CD1c-positive myeloid dendritic cell (primary cell): ENCODE data around the gene STX5.
"Not testable (repeated sequence)": the region's sequence is repeated elsewhere in the genome, so short reads cannot be mapped to it uniquely, and the experiment has no call there.

Source experiments
- DNase-seq: peaks from one replicate; pipeline ENCODE4 v3.0.0-alpha.2; 2016; ENCODE audit errors: extremely low spot score

Gene STX5

DNA sequence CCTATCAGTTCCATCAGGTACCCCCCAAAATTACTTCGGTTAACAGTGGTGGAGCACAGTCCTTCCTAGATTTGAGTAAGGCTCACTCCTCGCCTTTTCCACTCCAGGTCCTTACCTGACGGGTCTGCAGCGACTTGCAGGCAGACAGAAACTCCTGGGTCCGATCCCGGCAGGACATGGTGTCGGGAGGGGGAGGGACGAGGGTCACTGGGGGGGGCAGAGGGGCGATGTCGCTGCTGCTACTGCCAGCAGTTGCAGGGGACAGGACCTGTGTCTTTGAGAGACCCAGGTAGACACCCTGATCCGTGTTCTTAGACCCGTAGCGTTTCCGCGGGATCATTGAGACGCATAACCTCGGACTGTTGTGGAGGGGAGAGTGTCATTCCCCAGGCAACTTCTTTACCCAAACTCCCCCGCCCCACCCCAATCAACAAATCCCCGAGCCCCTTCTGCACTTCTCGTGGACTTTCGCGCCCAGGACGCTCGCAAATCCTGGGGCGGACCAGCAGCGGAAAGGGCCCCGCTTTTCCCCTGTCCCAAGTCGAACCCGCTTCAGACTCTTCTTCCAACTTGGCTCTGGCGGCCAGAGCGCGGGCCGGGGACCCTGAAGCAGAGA is 839 bp downstream of the STX5 start:
- DNase-seq = no peak

DNA sequence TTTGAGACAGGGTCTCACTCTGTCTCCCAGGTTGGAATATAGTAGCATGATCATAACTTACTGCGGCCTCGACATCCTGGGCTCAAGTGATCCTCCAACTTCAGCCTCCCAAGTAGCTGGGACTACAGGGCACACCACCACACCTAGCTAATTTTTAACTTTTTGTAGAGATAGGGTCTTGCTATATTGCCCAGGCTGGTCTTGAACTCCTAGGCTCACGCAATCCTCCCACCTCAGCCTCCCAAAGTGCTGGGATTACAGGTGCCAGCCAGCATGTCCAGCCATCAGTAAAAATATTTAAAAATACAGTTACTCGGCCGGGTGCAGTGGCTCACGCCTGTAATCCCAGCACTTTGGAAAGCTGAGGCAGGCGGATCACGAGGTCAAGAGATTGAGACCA is 3.7 kb downstream of the STX5 start:
- not testable (repeated sequence) for DNase-seq

DNA sequence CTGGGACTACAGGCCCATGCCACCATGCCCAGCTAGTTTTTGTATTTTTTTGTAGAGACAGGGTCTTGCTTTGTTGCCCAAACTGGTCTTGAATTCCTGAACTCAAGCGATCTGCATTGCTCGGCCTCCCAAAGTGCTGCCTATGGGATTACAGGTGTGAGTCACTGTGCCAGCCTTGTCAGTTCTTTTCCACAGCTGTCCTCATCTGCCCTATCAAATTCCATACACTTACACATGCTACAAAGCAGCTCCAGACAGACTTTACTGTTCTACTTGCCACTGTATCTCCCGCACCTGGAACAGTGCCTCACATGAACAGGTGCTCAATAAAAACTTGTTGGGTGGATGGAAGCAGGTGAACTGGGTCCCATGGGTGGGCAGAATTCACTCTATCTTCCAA is 8.2 kb downstream of the STX5 start:
- no peak for DNase-seq

- no peak for DNase-seq
These were observed 14.7 kb downstream of the STX5 start for GRCh38 chr11:62817129-62817528.

DNA sequence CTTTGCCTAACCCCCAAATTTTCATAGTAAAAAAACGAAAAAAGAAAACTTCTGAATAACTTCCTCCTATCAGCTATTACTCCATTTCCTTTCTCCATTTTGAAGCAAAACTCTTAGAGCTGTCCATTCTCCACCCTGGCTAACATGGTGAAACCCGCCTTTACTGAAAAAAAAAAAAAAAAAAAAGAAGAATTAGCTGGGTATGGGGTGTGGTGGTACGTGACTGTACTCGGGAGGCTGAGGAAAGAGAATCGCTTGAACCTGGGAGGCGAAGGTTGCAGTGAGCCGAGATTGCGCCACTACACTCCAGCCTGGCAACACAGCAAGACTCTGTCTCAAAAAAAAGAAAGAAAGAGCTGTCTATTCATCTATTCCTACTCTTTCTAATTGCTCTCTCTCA is 15.3 kb downstream of the STX5 start:
- DNase-seq = peak; percentile 61

DNA sequence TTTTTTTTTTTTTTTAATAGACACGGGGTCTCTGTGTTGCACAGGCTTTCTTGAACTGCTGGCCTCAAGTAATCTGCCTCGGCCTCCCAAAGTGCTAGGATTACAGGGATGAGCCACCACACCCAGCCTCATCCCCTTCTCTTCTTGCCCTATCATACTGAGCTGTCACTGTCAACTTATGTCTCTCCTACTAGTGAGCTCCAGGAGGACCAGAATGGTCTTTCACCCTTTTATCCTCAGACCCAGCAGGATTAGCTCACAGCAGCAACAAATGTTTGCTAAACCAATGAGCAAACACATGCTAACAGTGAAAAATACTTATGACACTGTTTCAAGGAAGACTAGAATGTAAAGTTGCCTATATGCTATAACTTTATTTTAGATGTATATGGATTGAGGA is 20.2 kb downstream of the STX5 start:
- no peak for DNase-seq

- DNase-seq = no peak
These were observed 21.1 kb downstream of the STX5 start for GRCh38 chr11:62810748-62811147.

- DNase-seq = peak; percentile 90
These were observed 25.2 kb downstream of the STX5 start for GRCh38 chr11:62806611-62807121.

DNA sequence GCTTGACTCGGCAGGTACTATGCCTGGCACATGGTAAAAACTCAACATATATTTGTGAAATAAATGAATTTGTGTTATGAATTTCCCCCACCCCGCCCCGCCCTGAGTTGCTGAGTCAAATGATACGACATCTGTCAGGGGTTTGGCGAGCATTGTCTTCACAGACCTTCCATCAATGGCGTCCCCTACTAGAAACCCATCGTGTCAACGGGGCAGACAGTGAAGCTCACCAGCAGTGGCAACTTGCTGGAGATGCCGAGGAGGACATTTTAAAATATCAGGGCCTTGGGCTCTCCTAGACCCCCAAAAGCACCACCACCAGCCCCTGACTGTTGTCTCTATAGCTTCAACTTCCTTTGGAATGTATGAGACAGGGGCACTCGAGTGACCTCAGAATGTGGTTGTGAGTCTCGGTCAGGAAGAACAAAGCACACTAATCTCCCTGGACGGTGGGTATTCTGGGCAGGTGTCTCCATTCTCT is 25.9 kb downstream of the STX5 start:
- no peak for DNase-seq

DNA sequence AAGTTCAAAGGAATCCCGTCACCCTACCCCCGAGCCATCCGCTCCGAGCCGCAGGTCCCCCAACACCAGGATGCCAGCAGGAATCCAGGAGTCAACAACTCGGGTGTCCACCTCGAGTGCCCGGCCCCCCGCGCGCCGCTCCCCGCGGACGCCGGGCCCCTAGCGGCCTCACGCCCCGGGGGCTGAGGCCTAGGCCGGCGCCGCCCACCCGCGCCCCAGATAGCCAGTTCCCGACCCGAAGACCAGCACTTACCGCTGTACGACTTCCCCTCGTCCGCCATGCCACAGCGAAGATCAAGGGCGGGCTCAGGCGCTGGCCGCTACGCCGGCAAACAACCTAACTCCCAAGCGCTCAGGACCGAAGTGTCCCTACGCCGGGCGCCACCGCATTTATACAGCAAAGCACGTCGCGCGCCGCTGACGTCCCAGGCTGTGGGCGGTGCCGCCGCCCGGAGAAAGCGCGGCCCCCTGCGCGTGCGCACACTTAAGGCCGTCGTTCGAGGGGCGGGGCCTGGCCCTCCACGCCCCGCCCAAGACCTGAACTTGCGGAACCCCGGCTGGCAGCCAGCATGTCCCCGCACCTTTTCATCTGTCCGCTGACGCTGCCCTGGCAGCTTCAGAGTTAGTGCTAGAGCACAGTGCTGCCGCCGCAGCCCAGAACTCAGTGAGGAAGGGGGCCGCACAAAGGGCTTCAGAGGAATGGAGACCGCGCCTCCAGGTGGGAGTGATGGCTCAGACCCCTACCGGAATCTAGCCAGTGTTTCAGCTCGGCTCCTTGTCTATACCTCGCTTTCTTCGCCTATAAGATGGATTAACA is 26.6 kb downstream of the STX5 start, which contains the start of gene NXF1:
NXF1 (minus strand) TSS at position 365 of the 817 bp plus-strand sequence; CDS start at position 281, 84 bp downstream.
- DNase-seq = peak; percentile 99

DNA sequence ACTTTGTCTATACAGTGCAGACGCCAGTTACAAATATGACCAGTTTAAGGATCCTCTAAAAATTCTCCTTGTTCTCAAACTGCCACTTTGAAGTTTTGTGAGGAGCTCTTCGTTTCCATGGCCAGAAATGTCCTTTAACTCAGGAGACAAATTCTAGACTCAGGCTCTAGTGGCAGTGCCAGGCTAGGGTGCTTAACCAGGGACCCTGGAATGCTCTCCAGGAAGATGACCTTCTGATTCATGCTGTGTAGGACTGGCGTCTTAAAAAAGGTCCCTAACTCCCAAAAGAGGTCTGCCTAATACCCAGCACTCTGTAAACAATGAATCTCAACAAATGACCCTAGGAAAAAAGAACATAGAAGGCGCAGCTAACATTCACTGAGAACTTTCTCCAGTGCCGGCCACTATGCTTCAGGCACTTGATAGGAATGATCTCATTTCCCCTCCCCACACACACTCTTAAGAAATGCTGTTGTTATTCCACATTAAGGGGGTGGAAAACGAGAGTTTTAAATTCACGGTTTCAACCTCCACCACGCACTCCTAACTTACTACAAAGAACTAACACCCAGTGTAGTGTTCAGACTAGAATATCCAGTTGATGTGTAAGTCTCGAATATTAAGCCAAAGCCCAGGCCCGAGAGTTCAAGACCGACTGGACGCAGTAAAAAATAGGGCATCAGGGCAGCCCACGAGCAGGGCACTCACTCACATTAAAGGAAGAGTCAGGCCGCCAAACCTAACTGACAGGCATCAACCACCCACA is 27.4 kb downstream of the STX5 start:
- peak; percentile 53 for DNase-seq

DNA sequence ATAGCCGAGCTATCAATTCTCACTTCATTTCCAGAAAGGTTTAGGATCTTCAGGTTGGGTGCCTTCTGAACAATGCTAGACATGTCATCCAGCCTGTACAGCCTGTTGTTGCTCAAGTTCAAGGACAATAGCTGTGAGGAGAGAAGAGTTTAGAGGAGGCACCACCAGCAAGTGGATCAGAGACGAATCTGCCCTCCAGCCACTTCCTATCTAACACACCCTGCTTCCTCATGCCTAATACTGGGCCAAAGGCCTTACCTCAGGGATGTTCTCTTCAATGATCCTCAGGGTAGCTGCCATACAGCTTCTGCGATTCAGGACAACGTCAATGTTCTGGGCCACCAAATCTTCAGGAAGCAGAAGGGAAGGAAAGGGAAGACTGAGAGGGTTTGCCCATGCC is 30.8 kb downstream of the STX5 start:
- DNase-seq = no peak

- DNase-seq = no peak
These were observed 32.4 kb downstream of the STX5 start for GRCh38 chr11:62799486-62799885.

- no peak for DNase-seq
These were observed 35.6 kb downstream of the STX5 start for GRCh38 chr11:62796281-62796680.

DNA sequence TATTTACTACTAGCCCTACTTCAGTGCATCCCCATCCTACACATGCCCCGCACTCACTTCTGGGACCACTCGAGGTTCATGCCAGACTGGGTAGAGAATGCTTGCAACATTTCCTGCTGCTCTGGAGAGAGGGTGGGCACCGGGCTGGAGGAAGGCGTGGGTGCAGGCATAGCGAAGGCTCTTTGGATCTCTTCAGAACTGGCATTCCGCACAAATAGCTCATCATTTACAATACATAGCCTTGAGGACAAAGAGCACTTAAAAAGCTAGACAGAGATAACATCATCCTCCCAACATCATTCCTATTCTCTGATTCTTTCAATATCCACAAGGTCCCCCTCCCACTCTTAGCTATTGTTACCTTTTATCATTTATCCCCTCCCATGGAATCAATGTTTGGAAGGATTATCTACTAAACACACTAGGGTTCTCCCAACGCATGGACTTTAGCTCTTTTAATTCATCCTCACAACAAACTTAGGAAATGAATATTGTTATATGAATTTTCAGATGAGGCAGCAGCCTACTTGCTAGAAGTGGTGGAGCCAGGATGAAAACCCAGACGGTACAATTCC is 37.6 kb downstream of the STX5 start:
- DNase-seq = no peak

DNA sequence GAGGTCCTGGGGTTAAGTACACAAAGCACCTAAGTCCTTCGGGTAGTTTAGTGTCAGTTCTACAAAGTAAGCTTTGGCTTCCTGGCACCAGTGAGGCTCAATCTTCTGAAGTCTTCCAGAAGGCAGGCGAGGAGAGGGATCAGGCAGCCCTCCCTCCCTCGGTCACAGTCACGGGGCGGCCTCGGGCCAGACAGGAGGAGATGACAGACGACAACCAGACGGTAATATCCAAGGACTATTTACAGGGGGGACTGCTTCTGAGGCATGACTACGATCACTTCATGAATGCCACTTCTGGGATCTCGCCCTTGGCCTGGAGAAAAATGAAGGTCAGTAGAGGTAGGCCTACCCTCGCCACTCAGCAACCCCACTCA is 39.7 kb downstream of the STX5 start:
- DNase-seq = no peak

- peak; percentile 90 for DNase-seq
These were observed 40.2 kb downstream of the STX5 start, which contains the start of gene TMEM223 for GRCh38 chr11:62791501-62792201. Gene TMEM223, minus strand, starts transcription at chr11:62792006. Its CDS starts 12 bp downstream, at chr11:62791994.

DNA sequence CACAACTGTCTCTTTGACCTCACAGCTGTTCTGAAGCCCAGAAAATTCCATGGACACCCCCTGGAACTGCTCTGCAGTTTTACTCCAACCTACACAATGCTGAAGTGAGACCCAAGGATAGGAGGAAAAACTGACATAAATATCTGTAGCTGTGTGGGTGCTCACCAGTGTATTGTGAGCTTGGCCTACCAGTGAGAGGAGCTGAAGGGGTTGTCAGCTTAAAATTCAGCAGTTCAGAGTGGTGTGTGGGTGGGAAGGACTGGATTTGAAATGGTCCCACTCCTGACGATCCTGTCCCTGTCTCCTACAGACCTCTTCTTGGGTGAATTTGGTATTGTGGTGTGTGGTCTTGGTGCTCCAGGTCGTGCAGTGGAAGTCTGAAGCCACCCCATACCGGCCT is 42.3 kb downstream of the STX5 start:
- no peak for DNase-seq

DNA sequence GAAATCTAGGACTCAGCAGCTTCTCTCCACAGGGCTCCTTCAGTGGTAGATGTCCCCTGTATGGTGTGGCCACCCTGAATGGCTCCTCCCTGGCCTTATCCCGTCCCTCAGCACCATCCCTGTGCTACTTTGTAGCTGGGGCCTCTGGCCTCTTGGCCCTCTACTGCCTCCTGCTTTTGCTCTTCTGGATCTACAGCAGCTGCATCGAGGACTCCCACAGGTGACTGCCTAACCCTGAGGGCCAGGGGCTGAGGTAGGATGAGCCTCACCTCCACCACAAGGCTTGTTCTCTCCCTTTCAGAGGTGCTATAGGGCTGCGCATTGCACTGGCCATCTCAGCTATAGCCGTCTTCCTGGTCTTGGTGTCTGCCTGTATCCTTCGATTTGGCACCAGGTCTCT is 42.9 kb downstream of the STX5 start:
- DNase-seq = no peak

DNA sequence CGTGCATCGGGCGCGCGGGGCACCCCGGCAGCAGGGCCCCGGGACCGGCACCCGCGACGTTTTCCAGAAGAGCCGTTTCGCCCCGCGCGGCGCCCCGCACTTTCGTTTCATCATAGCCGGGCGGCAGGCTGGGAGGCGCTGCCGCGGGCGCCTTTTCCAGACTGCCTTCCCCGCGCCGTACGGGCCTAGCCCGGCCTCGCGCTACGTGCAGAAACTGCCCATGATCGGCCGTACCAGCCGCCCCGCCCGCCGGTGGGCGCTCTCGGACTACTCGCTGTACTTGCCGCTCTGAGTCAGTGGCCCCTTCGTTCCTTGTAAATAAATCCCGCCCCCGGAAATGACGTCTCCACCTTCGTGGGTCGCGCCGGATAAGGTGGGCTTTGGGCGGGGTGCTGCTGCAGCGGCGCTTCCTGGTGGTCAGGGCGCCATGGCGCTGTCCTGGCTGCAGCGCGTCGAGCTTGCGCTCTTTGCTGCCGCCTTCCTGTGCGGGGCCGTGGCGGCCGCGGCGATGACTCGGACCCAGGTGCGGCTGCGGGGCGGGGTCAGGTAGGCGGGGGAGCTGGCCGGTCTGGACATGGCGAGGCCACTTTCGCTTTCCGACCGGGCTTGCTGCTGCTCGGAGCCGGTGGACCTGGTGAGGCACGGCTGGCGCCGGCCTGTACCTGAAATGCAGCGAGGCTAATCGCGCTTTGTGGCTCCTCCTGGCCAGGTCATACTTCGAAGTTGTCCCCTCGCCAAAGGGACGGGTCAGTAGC is 44.7 kb downstream of the STX5 start, which contains the start of gene TMEM179B:
TMEM179B (plus strand) TSS at position 398 of the 755 bp plus-strand sequence; CDS start at position 428, 30 bp downstream.
- peak; percentile 100 for DNase-seq
